HUES64 (cell line): ENCODE data around the gene HSP90B1.

Experiments used
- H3K27ac ChIP-seq: 2 replicates; pipeline ENCODE4 v1.7.0; 2013; ENCODE audit warnings: low read depth, low read length, inconsistent platforms
- H3K27me3 ChIP-seq: 2 replicates; pipeline ENCODE4 v1.6.1; 2013; ENCODE audit warnings: mild to moderate bottlenecking, low read length; ENCODE audit not compliant: insufficient read depth
- H3K36me3 ChIP-seq: 2 replicates; pipeline ENCODE4 v1.6.1; 2013; ENCODE audit warnings: mild to moderate bottlenecking, low read length; ENCODE audit not compliant: insufficient read depth
- H3K4me1 ChIP-seq: 2 replicates; pipeline ENCODE4 v1.6.1; 2013; ENCODE audit warnings: mild to moderate bottlenecking, low read length, moderate library complexity; ENCODE audit not compliant: insufficient read depth
- H3K4me3 ChIP-seq: 2 replicates; pipeline ENCODE4 v1.5.1; 2013; ENCODE audit warnings: mild to moderate bottlenecking, low read length, moderate library complexity
- H3K9ac ChIP-seq: 2 replicates; pipeline ENCODE4 v1.6.1; 2013; ENCODE audit warnings: mild to moderate bottlenecking, low read depth, low read length
- H3K9me3 ChIP-seq: 2 replicates; pipeline ENCODE4 v1.6.1; 2013; ENCODE audit warnings: low read depth, low read length; ENCODE audit not compliant: insufficient read depth
- WGBS: fragments of 150-250, 120-280 bp; methylation state at CpG from one replicate; pipeline ENCODE4 v1.1.7; 2013; ENCODE audit warnings: missing lambda C conversion rate; 5-methylcytosine and 5-hydroxymethylcytosine counted together

The HSP90B1 gene

DNA sequence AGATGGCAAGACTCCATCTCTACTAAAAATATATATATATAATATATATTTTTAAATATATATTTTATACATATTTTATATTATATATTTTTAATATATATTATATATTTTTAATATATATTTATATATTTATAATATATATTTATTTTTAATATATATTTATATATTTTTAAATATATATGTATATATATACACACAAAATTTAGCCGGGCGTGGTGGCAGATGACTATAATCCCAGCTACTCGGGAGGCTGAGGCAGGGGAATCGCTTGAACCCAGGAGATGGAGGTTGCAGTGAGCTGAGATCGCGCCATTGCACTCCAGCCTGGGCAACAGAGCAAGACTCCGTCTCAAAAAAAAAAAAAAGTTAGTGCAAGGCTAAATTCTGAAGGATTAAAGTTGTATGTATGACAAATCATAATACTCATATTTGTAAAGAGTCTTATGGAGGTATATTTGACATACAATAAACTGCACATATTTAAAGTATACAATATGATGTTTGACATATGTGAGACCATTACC lies 27.7 kb downstream of the HSP90B1 start:
- Histone ChIP-seq H3K27ac (peak overlapping the region; percentile 96; the same call in 1 of the 2 replicates), H3K9ac (peak overlapping the region; percentile 87; the same call in 1 of the 2 replicates), H3K9me3 (no peaks in the 10 kb centered on the region), H3K27me3 (no peaks in the 10 kb centered on the region), H3K36me3 (peaks cover 19% of the 10 kb centered on the region), H3K4me1 (no peaks in the 10 kb centered on the region), H3K4me3 (peak overlapping the region; percentile 72)
- WGBS: 92% methylated on average over 6 of the region's 7 CpGs

DNA sequence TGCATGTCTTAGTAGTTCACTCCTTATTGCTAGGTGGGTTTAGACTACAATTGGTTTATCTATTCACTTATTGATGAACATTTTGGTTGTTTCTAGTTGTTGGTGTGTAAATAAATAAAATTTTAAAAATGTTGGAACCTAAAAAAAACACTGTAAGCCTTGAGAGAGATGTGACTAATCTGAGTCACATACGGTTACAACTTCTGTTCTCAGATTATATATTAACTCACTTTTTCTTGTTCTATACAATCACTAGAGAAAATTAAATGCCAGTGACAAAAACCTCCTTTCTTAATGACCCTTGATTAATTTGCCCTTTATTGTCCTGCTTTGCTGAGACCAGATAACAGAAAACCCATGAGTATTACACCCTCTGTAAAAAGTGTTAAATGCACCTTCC lies 28.4 kb downstream of the HSP90B1 start:
- Histone ChIP-seq H3K4me1 (no peaks in the 10 kb centered on the region), H3K27me3 (no peaks in the 10 kb centered on the region), H3K9ac (no peak overlapping the region), H3K36me3 (peaks cover 17% of the 10 kb centered on the region), H3K9me3 (no peaks in the 10 kb centered on the region), H3K27ac (no peak overlapping the region), H3K4me3 (no peak overlapping the region)
- WGBS: 85% methylated on average over 1 of the region's 1 CpG

DNA sequence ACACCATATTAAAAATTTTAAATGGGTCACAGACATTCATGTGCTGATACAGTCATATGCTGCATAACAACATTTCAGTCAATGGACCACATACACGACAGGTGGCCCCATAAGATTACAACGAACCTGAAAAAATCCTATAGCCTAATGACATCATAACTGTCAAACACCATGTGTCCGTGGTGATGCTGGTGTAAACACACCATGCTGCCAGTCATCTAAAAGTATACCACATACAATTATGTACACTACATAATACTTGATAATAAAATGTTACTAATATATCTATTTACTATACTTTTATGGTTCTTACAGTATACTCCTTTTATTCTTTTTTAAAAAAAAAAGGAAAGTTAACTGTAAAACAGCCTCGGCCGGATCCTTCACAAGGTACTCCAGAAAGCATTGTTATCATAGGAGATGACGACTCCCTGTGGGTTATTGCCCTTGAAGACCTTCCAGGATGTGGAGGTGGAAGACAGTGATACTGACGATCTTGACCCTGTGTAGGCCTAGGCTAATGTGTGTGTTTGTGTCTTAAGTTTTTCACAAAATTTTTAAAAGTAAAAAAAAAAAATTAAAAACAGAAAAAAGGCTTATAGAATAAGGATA lies 30.5 kb downstream of the HSP90B1 start:
- Histone ChIP-seq H3K27ac (no peak overlapping the region), H3K4me3 (no peak overlapping the region), H3K27me3 (no peaks in the 10 kb centered on the region), H3K9me3 (no peaks in the 10 kb centered on the region), H3K9ac (no peak overlapping the region), H3K4me1 (peaks cover 9% of the 10 kb centered on the region; the same call in 1 of the 2 replicates), H3K36me3 (peaks cover 7% of the 10 kb centered on the region; the same call in 1 of the 2 replicates)
- WGBS: 92% methylated on average over 7 of the region's 7 CpGs

DNA sequence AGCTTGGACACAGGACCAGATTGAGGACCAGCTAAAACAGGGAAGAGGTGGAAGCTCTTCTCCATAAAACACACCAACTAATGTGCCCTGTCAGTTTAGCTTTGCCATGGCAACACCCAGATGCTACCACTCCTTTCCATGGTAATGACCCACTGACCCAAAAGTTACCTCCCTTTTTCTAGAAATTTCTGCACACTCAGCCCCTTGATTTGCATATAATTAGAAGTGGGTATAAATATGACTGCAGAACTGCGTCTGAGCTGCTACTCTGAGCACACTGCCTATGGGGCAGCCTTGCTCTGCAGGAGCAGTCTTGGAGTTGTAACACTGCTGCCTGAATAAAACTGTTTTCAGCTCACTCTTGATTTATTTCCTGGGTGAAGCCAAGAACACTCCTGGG lies 32.3 kb downstream of the HSP90B1 start:
- Histone ChIP-seq H3K27ac (no peak overlapping the region), H3K9ac (no peak overlapping the region), H3K4me3 (no peak overlapping the region), H3K27me3 (no peaks in the 10 kb centered on the region), H3K9me3 (no peaks in the 10 kb centered on the region), H3K36me3 (peaks cover 7% of the 10 kb centered on the region; the same call in 1 of the 2 replicates), H3K4me1 (peaks cover 15% of the 10 kb centered on the region)
- 79% methylated on average over 1 of the region's 1 CpG for WGBS

DNA sequence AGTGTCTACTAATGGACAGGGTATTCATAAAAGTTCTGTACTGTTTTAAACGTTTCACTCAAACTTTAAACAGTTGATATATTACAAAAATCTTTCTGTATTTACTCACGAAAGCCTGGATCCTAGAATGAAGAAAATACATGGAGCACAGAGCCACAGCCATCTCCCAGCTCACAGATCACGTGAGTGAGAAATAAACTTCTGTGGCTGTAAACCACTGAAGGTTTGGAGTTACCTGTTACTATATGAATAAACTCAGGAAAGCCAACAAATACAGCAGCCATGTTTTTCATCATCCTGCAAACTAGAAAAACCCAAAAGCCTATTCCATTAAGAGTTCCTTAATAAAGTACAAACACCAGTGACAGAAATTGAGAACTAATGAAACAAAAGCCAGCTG lies 34.6 kb downstream of the HSP90B1 start:
- Histone ChIP-seq H3K4me3 (peak overlapping the region; percentile 87), H3K4me1 (peaks cover 15% of the 10 kb centered on the region), H3K36me3 (peaks cover 27% of the 10 kb centered on the region), H3K9me3 (no peaks in the 10 kb centered on the region), H3K27me3 (no peaks in the 10 kb centered on the region), H3K9ac (peak overlapping the region; percentile 96), H3K27ac (peak overlapping the region; percentile 96; the same call in 1 of the 2 replicates)
- WGBS: 66% methylated on average over 3 of the region's 3 CpGs

DNA sequence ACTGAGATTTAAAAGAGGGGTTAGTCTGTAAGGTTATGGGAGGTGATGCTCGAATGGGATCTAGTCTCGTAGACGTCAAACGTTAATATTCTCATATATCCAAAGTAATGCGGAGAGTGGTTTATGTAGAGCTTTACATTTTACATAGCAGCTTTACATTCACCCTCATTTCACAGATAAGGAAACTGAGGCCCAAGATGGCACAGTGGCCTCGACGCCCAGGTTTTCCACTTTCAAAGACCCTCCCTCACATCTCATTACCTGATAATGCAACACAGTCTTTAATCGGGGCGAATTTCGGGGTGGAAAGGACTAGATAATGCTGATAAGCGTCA lies 35.0 kb downstream of the HSP90B1 start:
- Histone ChIP-seq H3K4me1 (peaks cover 15% of the 10 kb centered on the region), H3K9ac (peak overlapping the region; percentile 96), H3K9me3 (no peaks in the 10 kb centered on the region), H3K36me3 (peaks cover 29% of the 10 kb centered on the region), H3K4me3 (peak overlapping the region; percentile 87), H3K27me3 (no peaks in the 10 kb centered on the region), H3K27ac (peak overlapping the region; percentile 96)
- 0% methylated on average over 6 of the region's 11 CpGs for WGBS

DNA sequence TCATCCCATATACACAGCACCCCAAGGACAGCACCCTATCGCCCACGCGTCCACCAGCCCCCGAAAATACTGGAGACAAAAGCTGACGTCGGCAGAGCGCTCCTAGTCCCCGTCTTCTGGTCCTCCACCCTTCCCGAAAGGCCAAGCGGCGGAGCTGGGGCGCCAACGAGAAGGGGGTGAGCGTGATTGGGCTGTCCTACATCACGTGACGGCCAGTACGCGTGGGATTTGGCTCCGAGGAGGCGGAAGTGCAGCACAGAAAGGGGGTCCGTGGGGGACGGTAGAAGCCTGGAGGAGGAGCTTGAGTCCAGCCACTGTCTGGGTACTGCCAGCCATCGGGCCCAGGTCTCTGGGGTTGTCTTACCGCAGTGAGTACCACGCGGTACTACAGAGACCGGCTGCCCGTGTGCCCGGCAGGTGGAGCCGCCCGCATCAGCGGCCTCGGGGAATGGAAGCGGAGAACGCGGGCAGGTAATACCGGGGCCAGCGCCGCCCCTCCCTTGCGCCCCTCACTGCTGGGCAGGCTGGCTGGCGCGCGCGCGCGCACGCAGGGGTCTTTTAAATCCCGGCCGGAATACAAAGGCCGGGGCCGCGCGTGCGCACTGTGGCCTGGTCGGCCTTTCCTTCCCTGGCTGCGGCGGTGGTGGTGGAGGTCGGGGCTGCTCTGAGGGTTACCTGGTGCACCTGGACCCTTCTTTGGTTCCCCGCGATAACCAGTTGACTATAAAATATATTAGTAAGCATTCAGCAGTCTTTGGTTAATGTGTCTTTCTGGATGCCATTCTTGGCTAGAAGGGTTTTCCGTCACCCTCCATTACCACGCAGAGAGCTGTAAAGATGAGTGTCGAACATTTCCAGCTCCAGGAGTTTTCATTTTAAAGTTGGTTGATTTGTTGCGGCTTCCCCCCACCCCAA lies 35.6 kb downstream of the HSP90B1 start, which contains the start of gene TDG:
Gene TDG, plus strand, starts transcription at position 283 of the 915 bp plus-strand sequence. Its CDS starts 166 bp downstream, at position 449.
- peaks cover 15% of the 10 kb centered on the region for H3K4me1 ChIP-seq
- peak within 1 kb of the TSS; percentile 96 for H3K27ac ChIP-seq
- H3K36me3 ChIP-seq: peaks cover 32% of the 10 kb centered on the region
- no peaks in the 10 kb centered on the region for H3K9me3 ChIP-seq
- H3K27me3 ChIP-seq: no peaks in the 10 kb centered on the region
- 3% methylated on average over 61 of the region's 64 CpGs for WGBS
- peak within 1 kb of the TSS; percentile 96 for H3K9ac ChIP-seq
- peak within 1 kb of the TSS; percentile 87 for H3K4me3 ChIP-seq

DNA sequence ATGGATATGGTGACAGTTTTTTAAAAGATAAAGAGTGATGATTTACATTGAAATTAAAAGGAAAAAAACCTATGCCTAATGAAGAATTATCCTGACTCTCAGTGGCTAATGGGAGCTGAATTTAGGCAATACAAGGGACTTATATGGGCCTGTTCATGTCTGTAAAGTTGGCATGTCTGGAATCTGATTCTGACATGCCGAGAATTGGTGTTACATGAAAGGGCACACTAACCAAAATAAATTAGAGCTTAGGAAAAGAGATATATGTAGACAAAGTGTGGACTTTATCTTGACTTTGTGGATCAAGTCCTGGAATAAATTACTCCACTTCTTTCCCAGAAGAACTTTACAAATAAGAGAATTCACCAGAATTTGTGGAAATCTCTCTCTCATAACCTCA lies 36.5 kb downstream of the HSP90B1 start:
- H3K9me3 ChIP-seq: no peaks in the 10 kb centered on the region
- H3K4me1 ChIP-seq: peaks cover 15% of the 10 kb centered on the region
- peaks cover 35% of the 10 kb centered on the region for H3K36me3 ChIP-seq
- no peaks in the 10 kb centered on the region for H3K27me3 ChIP-seq
- peak overlapping the region; percentile 96 for H3K27ac ChIP-seq
- peak overlapping the region; percentile 96 for H3K9ac ChIP-seq
- peak overlapping the region; percentile 87 for H3K4me3 ChIP-seq
- WGBS: 58% methylated on average over 1 of the region's 1 CpG

DNA sequence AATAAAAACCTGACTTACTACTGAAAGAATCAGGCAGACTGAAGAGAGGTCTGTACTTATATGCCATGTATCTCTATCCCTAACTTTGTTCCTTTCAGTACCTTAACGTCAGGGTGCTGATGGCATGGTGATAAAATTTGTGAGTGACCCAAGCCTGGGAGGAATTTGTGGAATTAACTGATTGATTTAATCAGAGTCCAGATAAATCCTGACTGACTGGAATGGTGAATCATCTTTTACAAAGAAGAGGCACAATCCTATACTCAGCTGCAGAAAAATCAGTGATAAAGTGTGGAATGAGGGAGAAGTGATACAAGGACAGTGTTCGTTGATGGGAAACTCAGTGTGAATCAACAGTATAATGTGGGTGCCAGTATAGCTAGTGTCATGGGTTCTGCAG lies 39.2 kb downstream of the HSP90B1 start:
- no peaks in the 10 kb centered on the region for H3K9me3 ChIP-seq
- no peak overlapping the region for H3K4me3 ChIP-seq
- WGBS: 86% methylated on average over 2 of the region's 2 CpGs
- peaks cover 16% of the 10 kb centered on the region for H3K4me1 ChIP-seq
- no peaks in the 10 kb centered on the region for H3K27me3 ChIP-seq
- H3K36me3 ChIP-seq: peaks cover 43% of the 10 kb centered on the region
- no peak overlapping the region for H3K27ac ChIP-seq
- H3K9ac ChIP-seq: no peak overlapping the region

DNA sequence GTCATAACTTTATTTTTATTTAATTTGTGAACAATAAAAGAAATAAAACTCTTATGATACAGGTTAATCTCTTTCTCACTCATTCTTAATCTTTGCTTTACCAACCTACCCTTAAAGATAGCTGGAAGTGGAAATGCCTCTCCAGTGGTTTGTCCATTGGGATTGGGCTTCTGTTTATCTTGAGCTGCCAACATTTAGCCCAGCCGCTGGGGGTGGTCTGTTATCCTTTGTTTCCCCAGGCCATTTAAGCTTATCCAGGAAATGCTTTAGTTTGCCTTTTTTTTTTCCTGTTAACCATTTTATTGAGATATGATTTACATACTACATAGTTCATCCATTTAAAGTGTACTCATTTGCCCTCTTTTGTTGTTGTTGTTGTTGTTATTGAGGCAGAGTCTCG lies 43.7 kb downstream of the HSP90B1 start:
- peaks cover 67% of the 10 kb centered on the region for H3K36me3 ChIP-seq
- 88% methylated on average over 2 of the region's 2 CpGs for WGBS
- H3K9ac ChIP-seq: no peak overlapping the region
- H3K27me3 ChIP-seq: no peaks in the 10 kb centered on the region
- no peaks in the 10 kb centered on the region for H3K9me3 ChIP-seq
- no peak overlapping the region; the same call in 1 of the 2 replicates for H3K27ac ChIP-seq
- peaks cover 5% of the 10 kb centered on the region; the same call in 1 of the 2 replicates for H3K4me1 ChIP-seq
- H3K4me3 ChIP-seq: no peak overlapping the region

DNA sequence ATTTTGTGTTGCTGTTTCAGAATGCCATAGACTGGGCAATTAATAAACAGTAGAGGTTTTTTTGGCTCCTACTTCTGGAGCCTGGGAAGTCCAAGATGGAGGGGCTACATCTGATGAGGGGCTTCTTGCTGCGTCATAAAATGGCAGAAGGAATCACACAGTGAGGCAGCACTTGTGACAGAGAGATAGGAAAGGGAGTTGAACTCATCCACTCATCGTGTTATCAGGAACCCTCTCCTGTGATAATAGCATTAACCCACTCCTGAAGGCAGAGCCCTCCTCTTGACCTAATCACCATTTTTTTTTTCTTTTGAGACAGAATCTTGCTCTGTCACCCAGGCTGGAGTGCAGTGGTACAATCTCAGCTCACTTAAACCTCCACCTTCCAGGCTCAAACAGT lies 45.2 kb downstream of the HSP90B1 start:
- WGBS: 89% methylated on average over 2 of the region's 2 CpGs
- Histone ChIP-seq H3K27me3 (no peaks in the 10 kb centered on the region), H3K4me3 (no peak overlapping the region), H3K4me1 (peaks cover 5% of the 10 kb centered on the region; the same call in 1 of the 2 replicates), H3K9ac (no peak overlapping the region), H3K36me3 (peaks cover 70% of the 10 kb centered on the region), H3K27ac (no peak overlapping the region), H3K9me3 (no peaks in the 10 kb centered on the region)
